Activated T-cell treated with anti-CD3 and anti-CD28 coated beads, Interleukin-2, amount 50 U/mL, for 72 hours (primary cell): Measurements from ENCODE around the gene PTPRD. TPM values are rescaled to one million over a fixed set of nuclear protein-coding genes. Genes with fewer than 3 reads are reported as not detected.

Experiments
- ATAC-seq, 2 donors: fragments of 150-1000 bp; cut with Tn5 transposase; replicated peaks in 1 of 2; 2 replicates each; pipeline ENCODE4 v1.10.0; 2021; ENCODE audit warnings: moderate library complexity in 2 of 2, mild to moderate bottlenecking in 1 of 2
- DNase-seq, 2 donors: peaks; one replicate each; pipeline ENCODE4 v3.0.0; 2021 to 2022; ENCODE audit warnings: mixed read lengths in 1 of 2
- H3K27ac Mint-ChIP-seq: one replicate; pipeline ENCODE4 v1.8.0; 2022; ENCODE audit warnings: mild to moderate bottlenecking, moderate library complexity, mixed read lengths
- H3K27me3 Mint-ChIP-seq: one replicate; pipeline ENCODE4 v1.8.0; 2022; ENCODE audit warnings: low read depth, mixed read lengths
- H3K36me3 Mint-ChIP-seq, 2 donors: one replicate each; pipeline ENCODE4 v1.8.0; 2022; ENCODE audit warnings: mixed read lengths in 2 of 2, mild to moderate bottlenecking in 1 of 2; ENCODE audit not compliant: insufficient read depth in 2 of 2
- H3K4me1 Mint-ChIP-seq: one replicate; pipeline ENCODE4 v1.8.0; 2022; ENCODE audit warnings: low read depth, mixed read lengths
- H3K4me3 Mint-ChIP-seq, 2 donors: one replicate each; pipeline ENCODE4 v1.8.0; 2022; ENCODE audit warnings: mild to moderate bottlenecking in 2 of 2, mixed read lengths in 2 of 2, moderate library complexity in 2 of 2
- H3K9me3 Mint-ChIP-seq, 2 donors: one replicate each; pipeline ENCODE4 v1.8.0; 2022; ENCODE audit warnings: mixed read lengths in 2 of 2
- total RNA-seq, 2 donors: library from RNA; stranded (reverse); gene quantifications; one replicate each; pipeline ENCODE4 v1.2.3, GENCODE V29; 2022

PTPRD gene
- total RNA-seq, 2 donors from 2014 or later = 0.44 TPM; not detected in 1

GRCh38 chr9:9592104-9592503 is 1020.7 kb downstream of the PTPRD start:
- Mint-ChIP-seq H3K36me3 (no peaks in the 10 kb centered on the region), H3K9me3 (peaks cover 0 to 2% of the 10 kb centered on the region in 2 donors), H3K27me3 (no peaks in the 10 kb centered on the region), H3K4me3 (no peak overlapping the region), H3K27ac (no peak overlapping the region), H3K4me1 (no peaks in the 10 kb centered on the region)
- ATAC-seq (no peak), DNase-seq (no peak)

GRCh38 chr9:9585920-9586319 is 1026.9 kb downstream of the PTPRD start:
- Mint-ChIP-seq H3K4me3 (no peak overlapping the region), H3K36me3 (no peaks in the 10 kb centered on the region), H3K27me3 (no peaks in the 10 kb centered on the region), H3K9me3 (peaks cover 1 to 4% of the 10 kb centered on the region in 2 donors), H3K4me1 (no peaks in the 10 kb centered on the region), H3K27ac (no peak overlapping the region)
- DNase-seq = no peak
- no peak for ATAC-seq

GRCh38 chr9:9574080-9574479 is 1038.7 kb downstream of the PTPRD start:
- H3K9me3 Mint-ChIP-seq = no peaks in the 10 kb centered on the region
- no peaks in the 10 kb centered on the region for H3K4me1 Mint-ChIP-seq
- DNase-seq (no peak), ATAC-seq (no peak)
- no peaks in the 10 kb centered on the region for H3K36me3 Mint-ChIP-seq
- no peak overlapping the region for H3K27ac Mint-ChIP-seq
- no peaks in the 10 kb centered on the region for H3K27me3 Mint-ChIP-seq
- H3K4me3 Mint-ChIP-seq = no peak overlapping the region

GRCh38 chr9:9565700-9566099 is 1047.1 kb downstream of the PTPRD start:
- Mint-ChIP-seq H3K36me3 (no peaks in the 10 kb centered on the region), H3K9me3 (peaks cover 4 to 6% of the 10 kb centered on the region in 2 donors), H3K27me3 (no peaks in the 10 kb centered on the region), H3K4me1 (no peaks in the 10 kb centered on the region), H3K4me3 (no peak overlapping the region), H3K27ac (no peak overlapping the region)
- ATAC-seq (no peak), DNase-seq (no peak)

- no peak overlapping the region for H3K27ac Mint-ChIP-seq
- no peaks in the 10 kb centered on the region for H3K4me1 Mint-ChIP-seq
- H3K36me3 Mint-ChIP-seq = no peaks in the 10 kb centered on the region
- DNase-seq (no peak), ATAC-seq (no peak)
- peaks cover 4 to 6% of the 10 kb centered on the region in 2 donors for H3K9me3 Mint-ChIP-seq
- no peak overlapping the region for H3K4me3 Mint-ChIP-seq
- no peaks in the 10 kb centered on the region for H3K27me3 Mint-ChIP-seq
Observed at GRCh38 chr9:9563817-9564216, 1049.0 kb downstream of the PTPRD start.

GRCh38 chr9:9560382-9561035 is 1052.3 kb downstream of the PTPRD start:
- Mint-ChIP-seq H3K4me3 (no peak overlapping the region), H3K27ac (no peak overlapping the region), H3K27me3 (no peaks in the 10 kb centered on the region), H3K4me1 (no peaks in the 10 kb centered on the region), H3K9me3 (peaks cover 2 to 4% of the 10 kb centered on the region in 2 donors), H3K36me3 (no peaks in the 10 kb centered on the region)
- ATAC-seq (no peak), DNase-seq (no peak)

- no peaks in the 10 kb centered on the region for H3K27me3 Mint-ChIP-seq
- H3K4me3 Mint-ChIP-seq = no peak overlapping the region
- H3K27ac Mint-ChIP-seq = no peak overlapping the region
- H3K9me3 Mint-ChIP-seq = peaks cover 2 to 4% of the 10 kb centered on the region in 2 donors
- no peaks in the 10 kb centered on the region for H3K4me1 Mint-ChIP-seq
- H3K36me3 Mint-ChIP-seq = no peaks in the 10 kb centered on the region
- DNase-seq (no peak), ATAC-seq (no peak)
Observed at GRCh38 chr9:9558907-9559306, 1053.9 kb downstream of the PTPRD start.

GRCh38 chr9:9557804-9558334 is 1054.9 kb downstream of the PTPRD start:
- H3K9me3 Mint-ChIP-seq = peaks cover 2 to 4% of the 10 kb centered on the region in 2 donors
- DNase-seq (no peak), ATAC-seq (no peak)
- H3K27me3 Mint-ChIP-seq = no peaks in the 10 kb centered on the region
- H3K4me1 Mint-ChIP-seq = no peaks in the 10 kb centered on the region
- no peaks in the 10 kb centered on the region for H3K36me3 Mint-ChIP-seq
- no peak overlapping the region for H3K27ac Mint-ChIP-seq
- no peak overlapping the region for H3K4me3 Mint-ChIP-seq

GRCh38 chr9:9556865-9557803 is 1055.7 kb downstream of the PTPRD start:
- no peak for DNase-seq
- H3K36me3 Mint-ChIP-seq = no peaks in the 10 kb centered on the region
- no peaks in the 10 kb centered on the region for H3K27me3 Mint-ChIP-seq
- no peaks in the 10 kb centered on the region for H3K4me1 Mint-ChIP-seq
- no peak overlapping the region for H3K27ac Mint-ChIP-seq
- no peak overlapping the region for H3K4me3 Mint-ChIP-seq
- no peaks in the 10 kb centered on the region for H3K9me3 Mint-ChIP-seq
- ATAC-seq = no peak

- DNase-seq = no peak
- Mint-ChIP-seq H3K27ac (no peak overlapping the region), H3K9me3 (peaks cover 0 to 5% of the 10 kb centered on the region in 2 donors), H3K36me3 (no peaks in the 10 kb centered on the region), H3K4me1 (no peaks in the 10 kb centered on the region), H3K4me3 (no peak overlapping the region), H3K27me3 (no peaks in the 10 kb centered on the region)
- no peak for ATAC-seq
Observed at GRCh38 chr9:9552665-9553064, 1060.1 kb downstream of the PTPRD start.

GRCh38 chr9:9538766-9539165 is 1074.0 kb downstream of the PTPRD start:
- DNase-seq (no peak), ATAC-seq (no peak)
- Mint-ChIP-seq H3K36me3 (no peaks in the 10 kb centered on the region), H3K27ac (no peak overlapping the region), H3K4me3 (no peak overlapping the region), H3K4me1 (no peaks in the 10 kb centered on the region), H3K9me3 (peaks cover 4 to 5% of the 10 kb centered on the region in 2 donors), H3K27me3 (no peaks in the 10 kb centered on the region)

GRCh38 chr9:9538356-9538755 is 1074.4 kb downstream of the PTPRD start:
- H3K9me3 Mint-ChIP-seq = peaks cover 4 to 5% of the 10 kb centered on the region in 2 donors
- H3K36me3 Mint-ChIP-seq = no peaks in the 10 kb centered on the region
- no peak for ATAC-seq
- DNase-seq = no peak
- H3K27ac Mint-ChIP-seq = no peak overlapping the region
- H3K4me3 Mint-ChIP-seq = no peak overlapping the region
- H3K4me1 Mint-ChIP-seq = no peaks in the 10 kb centered on the region
- H3K27me3 Mint-ChIP-seq = no peaks in the 10 kb centered on the region

GRCh38 chr9:9536523-9536922 is 1076.3 kb downstream of the PTPRD start:
- Mint-ChIP-seq H3K27ac (no peak overlapping the region), H3K36me3 (no peaks in the 10 kb centered on the region)
- no peak for ATAC-seq

More at GRCh38 chr9:9536523-9536922, 1076.3 kb downstream of the PTPRD start:
- Mint-ChIP-seq H3K9me3 (peaks cover 1 to 2% of the 10 kb centered on the region in 2 donors), H3K27me3 (no peaks in the 10 kb centered on the region), H3K4me1 (no peaks in the 10 kb centered on the region), H3K4me3 (no peak overlapping the region)
- no peak for DNase-seq
